A673 (cell line): ENCODE measurements around the gene NUP85. TPM values are rescaled to one million over a fixed set of nuclear protein-coding genes. Genes with fewer than 3 reads are reported as not detected.
A peak's percentile ranks its signal among the peaks of the same experiment; 100 is the strongest.

Source experiments
- BruUV-seq: library from RNA; stranded (reverse); fragments of 400-500 nt; replicated peaks from 2 replicates; lab custom pipeline; 2021; lab: Mats Ljungman, UMichigan
- CTCF ChIA-PET: fragments of 300-600 bp; sonication (Branson Sonifier 250); formaldehyde crosslinking; loops from one replicate; lab custom pipeline; 2022; ENCODE audit warnings: antibody characterized with exemption; lab: Charles Lee
- POLR2A ChIA-PET: fragments of 300-600 bp; sonication (Branson Sonifier 250); formaldehyde crosslinking; loops from one replicate; lab custom pipeline; 2022; ENCODE audit warnings: antibody characterized with exemption; ENCODE audit not compliant: low non-redundant PET; lab: Charles Lee
- DNase-seq: peaks from one replicate; pipeline ENCODE4 v3.0.0-alpha.2; 2015; ENCODE audit warnings: low spot score
- H3K27ac ChIP-seq: fragments of 200-600 bp; sonication (generic); 2 replicates; pipeline ENCODE4 v1.5.1; 2016; ENCODE audit warnings: mixed run types, low read depth, mild to moderate bottlenecking, mixed read lengths, antibody characterized with exemption, low read length; ENCODE audit not compliant: poor library complexity, severe bottlenecking
- H3K27me3 ChIP-seq: fragments of 200-600 bp; sonication (generic); replicated peaks from 2 replicates; pipeline ENCODE4 v1.6.1; 2017; ENCODE audit warnings: mixed run types, low read depth, mild to moderate bottlenecking, mixed read lengths, antibody characterized with exemption, low read length; ENCODE audit not compliant: insufficient read depth, poor library complexity
- H3K36me3 ChIP-seq: fragments of 200-600 bp; sonication (generic); 2 replicates; pipeline ENCODE4 v1.6.1; 2016; ENCODE audit warnings: mixed run types, mild to moderate bottlenecking, mixed read lengths, antibody characterized with exemption, low read length; ENCODE audit not compliant: insufficient read depth, poor library complexity, severe bottlenecking
- H3K4me1 ChIP-seq: fragments of 200-600 bp; sonication (generic); 2 replicates; pipeline ENCODE4 v1.6.1; 2017; ENCODE audit warnings: mixed run types, mild to moderate bottlenecking, mixed read lengths, antibody characterized with exemption, low read length; ENCODE audit not compliant: insufficient read depth, poor library complexity, severe bottlenecking
- H3K4me3 ChIP-seq: fragments of 200-600 bp; sonication (generic); 2 replicates; pipeline ENCODE4 v1.5.1; 2016; ENCODE audit warnings: low read depth, mixed run types, mild to moderate bottlenecking, mixed read lengths, low read length; ENCODE audit not compliant: poor library complexity, severe bottlenecking
- H3K9me3 ChIP-seq: fragments of 200-600 bp; sonication (generic); 2 replicates; pipeline ENCODE4 v1.6.1; 2016; ENCODE audit warnings: mixed run types, low read depth, mild to moderate bottlenecking, mixed read lengths, antibody characterized with exemption, low read length; ENCODE audit not compliant: poor library complexity, severe bottlenecking
- CTCF ChIP-seq: fragments of 300-800, 200-600 bp; sonication (generic); conservative IDR thresholded peaks from 2 replicates; pipeline ENCODE4 v1.5.1; 2017; ENCODE audit warnings: low read depth, mild to moderate bottlenecking, antibody characterized with exemption, low read length, moderate library complexity, mixed read lengths
- EZH2 ChIP-seq: fragments of 200-600 bp; sonication (generic); IDR thresholded peaks from 2 replicates; pipeline ENCODE4 v1.6.1; 2017; ENCODE audit warnings: borderline replicate concordance, low read depth, mild to moderate bottlenecking, mixed read lengths, antibody characterized with exemption, low read length; ENCODE audit not compliant: poor library complexity, severe bottlenecking
- intact Hi-C: fragments of 100-400 bp; cut with micrococcal nuclease; formaldehyde crosslinking; loops from one replicate; pipeline ENCODE4 v1.10.0; 2022; ENCODE audit not compliant: unreplicated experiment
- total RNA-seq: library from RNA; stranded (reverse); gene quantifications from 2 replicates; pipeline ENCODE4 v1.2.3, GENCODE V29; 2021

Gene NUP85
- total RNA-seq, 1 experiment from 2014 or later, result 140 TPM

DNA sequence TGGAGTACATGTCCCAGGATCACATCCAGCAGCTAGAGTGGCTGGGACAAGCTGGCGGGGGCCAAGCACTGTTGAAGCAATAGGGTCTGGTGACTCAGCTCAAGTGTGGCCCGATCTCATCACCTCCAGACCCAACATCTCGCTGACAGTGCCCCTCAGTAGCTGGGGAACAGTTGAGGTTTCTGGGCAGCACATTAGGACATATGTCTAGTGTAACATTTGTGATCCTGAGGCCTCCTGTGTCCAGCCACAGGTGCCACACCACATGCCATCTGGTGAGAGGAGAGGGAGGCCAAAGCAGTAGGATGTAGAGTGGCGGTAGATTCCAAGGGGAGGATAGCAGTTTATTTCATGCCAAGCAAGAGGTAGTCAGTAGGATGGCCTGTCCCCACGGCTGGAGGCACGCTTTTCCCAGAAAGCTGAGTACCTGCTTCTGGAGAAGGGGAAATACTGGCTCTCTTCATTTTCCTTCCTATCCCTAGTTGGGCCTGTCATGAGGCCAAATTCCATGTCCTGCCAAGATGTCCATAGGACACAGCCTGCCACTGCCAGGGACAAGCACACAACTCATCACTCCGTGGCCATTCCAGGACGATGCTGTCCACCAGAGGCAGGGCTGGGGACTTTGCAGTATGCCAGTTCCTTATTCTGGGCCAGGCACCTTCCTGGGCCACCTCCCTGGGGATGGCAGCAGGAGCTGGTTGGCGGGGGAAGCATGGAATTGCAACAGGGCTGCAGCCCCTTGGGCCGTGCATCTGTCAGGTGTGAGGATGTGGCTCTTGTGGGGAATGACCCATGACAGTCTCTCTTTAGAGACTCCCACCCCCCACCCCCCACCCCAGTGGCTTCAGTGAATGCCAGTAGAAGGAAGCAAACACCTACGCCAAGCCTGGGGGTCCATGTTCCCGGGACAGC is 31.9 kb downstream of the NUP85 start:
- BruUV-seq, result TSS peak; percentile 31
- H3K36me3 ChIP-seq, result peaks cover 88% of the 10 kb centered on the region

DNA sequence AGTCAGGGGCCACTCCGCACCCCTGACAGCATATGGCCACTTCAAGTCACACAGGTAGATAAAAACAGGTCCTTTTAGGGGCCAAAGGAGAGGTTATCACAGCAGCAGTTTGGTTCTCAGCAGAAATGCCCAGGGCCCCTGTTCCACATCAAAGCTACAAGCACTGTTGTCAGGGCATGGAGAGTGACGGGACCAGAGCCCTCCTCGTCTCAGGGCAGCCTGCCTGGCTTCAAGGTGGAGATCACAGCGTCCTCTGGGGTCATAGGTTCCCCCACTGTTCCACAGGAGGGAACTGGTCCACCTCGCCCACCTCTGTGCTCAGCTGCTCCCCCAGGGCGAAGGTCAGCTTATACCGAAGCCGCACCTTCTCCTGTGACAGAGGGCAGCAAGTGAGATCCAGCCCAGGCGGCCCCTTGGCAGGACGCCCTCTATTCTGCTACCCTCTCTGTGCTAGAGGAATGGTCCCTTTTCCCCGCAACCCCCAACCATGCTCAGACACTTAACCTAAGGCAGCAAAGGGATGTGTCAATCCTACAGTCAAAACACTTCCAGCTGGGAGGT is 32.6 kb downstream of the NUP85 start:
- no peaks in the 10 kb centered on the region for H3K27me3 ChIP-seq
- ChIA-PET CTCF (interaction anchor here (1.8 kb wide), 1 partner anchor 124 kb away, joined by 6 read pairs; no protein-coding TSS in a partner anchor), POLR2A (no interaction called here)
- peaks cover 6% of the 10 kb centered on the region for H3K4me1 ChIP-seq
- no peak overlapping the region for H3K27ac ChIP-seq
- no TSS peak for BruUV-seq
- peaks cover 88% of the 10 kb centered on the region for H3K36me3 ChIP-seq
- no peaks in the 10 kb centered on the region for H3K9me3 ChIP-seq
- no peak overlapping the region for H3K4me3 ChIP-seq
- TF ChIP-seq EZH2 (no peak), CTCF (no peak)
- intact Hi-C loops, result no loop called here
- no peak for DNase-seq

More for the DNA sequence above, 31.9 kb downstream of the NUP85 start:
- Histone ChIP-seq H3K27me3 (no peaks in the 10 kb centered on the region), H3K27ac (no peak overlapping the region), H3K4me3 (no peak overlapping the region), H3K9me3 (no peaks in the 10 kb centered on the region), H3K4me1 (peaks cover 6% of the 10 kb centered on the region)
- ChIA-PET POLR2A (no interaction called here), CTCF (interaction anchor here (0.7 kb wide), 1 partner anchor 20 kb away, joined by 10 read pairs; no protein-coding TSS in a partner anchor)
- DNase-seq, result no peak
- intact Hi-C loops, result no loop called here
- TF ChIP-seq EZH2, result no peak
- TF ChIP-seq CTCF, result no peak

DNA sequence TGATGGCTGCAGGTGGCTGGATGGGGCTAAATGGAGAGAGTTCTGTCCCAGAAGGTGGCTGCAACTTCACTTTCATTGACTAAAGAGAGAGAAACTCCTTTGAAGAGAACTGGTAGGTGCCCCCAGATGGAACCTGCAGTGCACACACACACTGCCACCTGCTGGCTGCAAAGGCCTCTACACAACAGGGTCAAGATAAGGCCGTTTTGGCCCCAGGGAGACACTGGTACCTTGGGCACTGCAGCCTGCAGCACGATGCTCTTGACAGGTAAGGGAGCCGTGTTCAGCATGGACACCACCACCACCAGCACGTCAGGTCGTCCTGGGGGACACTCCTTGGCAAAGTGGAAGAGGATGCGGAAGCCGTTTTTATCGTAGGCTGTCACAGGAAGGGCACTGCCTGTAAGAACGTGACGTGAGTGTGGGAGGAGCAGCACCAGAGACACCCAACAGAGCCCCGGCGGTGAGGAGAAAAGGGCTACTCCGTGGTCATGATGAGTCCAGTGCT is 33.3 kb downstream of the NUP85 start:
- intact Hi-C loops, result no loop called here
- CTCF ChIA-PET, result interaction anchor here (1.8 kb wide), 1 partner anchor 125 kb away, joined by 6 read pairs; no protein-coding TSS in a partner anchor
- TF ChIP-seq CTCF, result peak; percentile 92
- TF ChIP-seq EZH2, result no peak
- H3K9me3 ChIP-seq, result no peaks in the 10 kb centered on the region
- no peak overlapping the region for H3K4me3 ChIP-seq
- peak; percentile 80 for DNase-seq
- H3K4me1 ChIP-seq, result peaks cover 6% of the 10 kb centered on the region
- no peaks in the 10 kb centered on the region for H3K27me3 ChIP-seq
- H3K27ac ChIP-seq, result no peak overlapping the region
- no TSS peak for BruUV-seq
- H3K36me3 ChIP-seq, result peaks cover 91% of the 10 kb centered on the region
- POLR2A ChIA-PET, result interaction anchor here (0.7 kb wide), 1 partner anchor 18 kb away, joined by 6 read pairs; no protein-coding TSS in a partner anchor
